ENCODE measurements around the gene MKRN1. TPM values are rescaled to one million over a fixed set of nuclear protein-coding genes. Genes with fewer than 3 reads are reported as not detected.

The MKRN1 gene
- polyA plus RNA-seq: 10 to 100 TPM; 35.5 to 38.1 TPM

- WGBS, 2 donors: 0 to 1% methylated on average over 60 to 71 of the region's 71 CpGs
- peak within 1 kb of the TSS; percentile 85 to 97 for H3K27ac ChIP-seq (ENCODE audit: low read depth in 2 of 2, low read length in 1 of 2)
- H3K4me3 ChIP-seq (ENCODE audit: low read depth in 1 of 2, low read length in 2 of 2): peak within 1 kb of the TSS; percentile 80 to 98
- no peaks in the 10 kb centered on the region for H3K36me3 ChIP-seq (ENCODE audit: control insufficient read depth in 2 of 2, insufficient read depth in 2 of 2, low read length in 1 of 2)
- H3K27me3 ChIP-seq (ENCODE audit: control insufficient read depth in 1 of 2, insufficient read depth in 2 of 2, low read length in 2 of 2): no peaks in the 10 kb centered on the region
- no peaks in the 10 kb centered on the region for H3K9me3 ChIP-seq (ENCODE audit: control insufficient read depth in 2 of 2, insufficient read depth in 1 of 2, low read depth in 1 of 2, low read length in 1 of 2)
- peaks cover 0 to 4% of the 10 kb centered on the region in 2 donors for H3K4me1 ChIP-seq (ENCODE audit: control insufficient read depth in 2 of 2, insufficient read depth in 2 of 2, low read length in 1 of 2)
Observed at GRCh38 chr7:140479062-140479738, at the start of gene MKRN1. Gene MKRN1, minus strand, starts transcription at chr7:140479505. Its CDS starts 161 bp downstream, at chr7:140479344.

- Histone ChIP-seq H3K36me3 (ENCODE audit: control insufficient read depth in 2 of 2, insufficient read depth in 2 of 2, low read length in 1 of 2) (no peaks in the 10 kb centered on the region), H3K27me3 (ENCODE audit: control insufficient read depth in 1 of 2, insufficient read depth in 2 of 2, low read length in 2 of 2) (no peaks in the 10 kb centered on the region), H3K4me3 (ENCODE audit: low read depth in 1 of 2, low read length in 2 of 2) (no peak overlapping the region), H3K9me3 (ENCODE audit: control insufficient read depth in 2 of 2, insufficient read depth in 1 of 2, low read depth in 1 of 2, low read length in 1 of 2) (no peaks in the 10 kb centered on the region), H3K27ac (ENCODE audit: low read depth in 2 of 2, low read length in 1 of 2) (no peak overlapping the region), H3K4me1 (ENCODE audit: control insufficient read depth in 2 of 2, insufficient read depth in 2 of 2, low read length in 1 of 2) (no peaks in the 10 kb centered on the region)
- 76 to 81% methylated on average over 31 of the region's 31 CpGs for WGBS, 2 donors
Observed at GRCh38 chr7:140526787-140527664, 47.7 kb upstream of the MKRN1 start.

GRCh38 chr7:140526214-140526613 lies 46.9 kb upstream of the MKRN1 start:
- Histone ChIP-seq H3K4me3 (ENCODE audit: low read depth in 1 of 2, low read length in 2 of 2) (no peak overlapping the region), H3K9me3 (ENCODE audit: control insufficient read depth in 2 of 2, insufficient read depth in 1 of 2, low read depth in 1 of 2, low read length in 1 of 2) (no peaks in the 10 kb centered on the region), H3K27me3 (ENCODE audit: control insufficient read depth in 1 of 2, insufficient read depth in 2 of 2, low read length in 2 of 2) (no peaks in the 10 kb centered on the region), H3K27ac (ENCODE audit: low read depth in 2 of 2, low read length in 1 of 2) (no peak overlapping the region), H3K36me3 (ENCODE audit: control insufficient read depth in 2 of 2, insufficient read depth in 2 of 2, low read length in 1 of 2) (no peaks in the 10 kb centered on the region), H3K4me1 (ENCODE audit: control insufficient read depth in 2 of 2, insufficient read depth in 2 of 2, low read length in 1 of 2) (no peaks in the 10 kb centered on the region)
- WGBS, 2 donors: 77 to 83% methylated on average over 9 of the region's 9 CpGs

GRCh38 chr7:140525743-140526142 lies 46.4 kb upstream of the MKRN1 start:
- WGBS, 2 donors: 59 to 76% methylated on average over 10 of the region's 10 CpGs

GRCh38 chr7:140521421-140521820 lies 42.1 kb upstream of the MKRN1 start:
- no peaks in the 10 kb centered on the region for H3K36me3 ChIP-seq (ENCODE audit: control insufficient read depth in 2 of 2, insufficient read depth in 2 of 2, low read length in 1 of 2)
- H3K4me3 ChIP-seq (ENCODE audit: low read depth in 1 of 2, low read length in 2 of 2): no peak overlapping the region
- WGBS, 2 donors: 89 to 94% methylated on average over 3 of the region's 3 CpGs
- H3K9me3 ChIP-seq (ENCODE audit: control insufficient read depth in 2 of 2, insufficient read depth in 1 of 2, low read depth in 1 of 2, low read length in 1 of 2): no peaks in the 10 kb centered on the region
- no peaks in the 10 kb centered on the region for H3K27me3 ChIP-seq (ENCODE audit: control insufficient read depth in 1 of 2, insufficient read depth in 2 of 2, low read length in 2 of 2)
- H3K4me1 ChIP-seq (ENCODE audit: control insufficient read depth in 2 of 2, insufficient read depth in 2 of 2, low read length in 1 of 2): peaks cover 0 to 3% of the 10 kb centered on the region in 2 donors
- H3K27ac ChIP-seq (ENCODE audit: low read depth in 2 of 2, low read length in 1 of 2): no peak overlapping the region

More at GRCh38 chr7:140525743-140526142, 46.4 kb upstream of the MKRN1 start:
- Histone ChIP-seq H3K4me3 (ENCODE audit: low read depth in 1 of 2, low read length in 2 of 2) (no peak overlapping the region), H3K27me3 (ENCODE audit: control insufficient read depth in 1 of 2, insufficient read depth in 2 of 2, low read length in 2 of 2) (no peaks in the 10 kb centered on the region), H3K9me3 (ENCODE audit: control insufficient read depth in 2 of 2, insufficient read depth in 1 of 2, low read depth in 1 of 2, low read length in 1 of 2) (no peaks in the 10 kb centered on the region), H3K36me3 (ENCODE audit: control insufficient read depth in 2 of 2, insufficient read depth in 2 of 2, low read length in 1 of 2) (no peaks in the 10 kb centered on the region), H3K27ac (ENCODE audit: low read depth in 2 of 2, low read length in 1 of 2) (no peak overlapping the region), H3K4me1 (ENCODE audit: control insufficient read depth in 2 of 2, insufficient read depth in 2 of 2, low read length in 1 of 2) (no peaks in the 10 kb centered on the region)

- WGBS, 2 donors: 53 to 63% methylated on average over 7 of the region's 7 CpGs
- H3K4me1 ChIP-seq (ENCODE audit: control insufficient read depth in 2 of 2, insufficient read depth in 2 of 2, low read length in 1 of 2): peaks cover 0 to 3% of the 10 kb centered on the region in 2 donors
- no peaks in the 10 kb centered on the region for H3K36me3 ChIP-seq (ENCODE audit: control insufficient read depth in 2 of 2, insufficient read depth in 2 of 2, low read length in 1 of 2)
- no peak overlapping the region for H3K4me3 ChIP-seq (ENCODE audit: low read depth in 1 of 2, low read length in 2 of 2)
- H3K27ac ChIP-seq (ENCODE audit: low read depth in 2 of 2, low read length in 1 of 2): peak overlapping the region; percentile 15 to 63
- no peaks in the 10 kb centered on the region for H3K27me3 ChIP-seq (ENCODE audit: control insufficient read depth in 1 of 2, insufficient read depth in 2 of 2, low read length in 2 of 2)
- H3K9me3 ChIP-seq (ENCODE audit: control insufficient read depth in 2 of 2, insufficient read depth in 1 of 2, low read depth in 1 of 2, low read length in 1 of 2): no peaks in the 10 kb centered on the region
Observed at GRCh38 chr7:140519007-140519399, 39.7 kb upstream of the MKRN1 start.

GRCh38 chr7:140518370-140519006 lies 39.2 kb upstream of the MKRN1 start:
- H3K36me3 ChIP-seq (ENCODE audit: control insufficient read depth in 2 of 2, insufficient read depth in 2 of 2, low read length in 1 of 2): no peaks in the 10 kb centered on the region
- H3K27ac ChIP-seq (ENCODE audit: low read depth in 2 of 2, low read length in 1 of 2): peak overlapping the region in 1 of 2 donors; percentile 15

GRCh38 chr7:140517546-140518369 lies 38.5 kb upstream of the MKRN1 start:
- Histone ChIP-seq H3K9me3 (ENCODE audit: control insufficient read depth in 2 of 2, insufficient read depth in 1 of 2, low read depth in 1 of 2, low read length in 1 of 2) (no peaks in the 10 kb centered on the region), H3K36me3 (ENCODE audit: control insufficient read depth in 2 of 2, insufficient read depth in 2 of 2, low read length in 1 of 2) (no peaks in the 10 kb centered on the region), H3K4me1 (ENCODE audit: control insufficient read depth in 2 of 2, insufficient read depth in 2 of 2, low read length in 1 of 2) (peaks cover 0 to 3% of the 10 kb centered on the region in 2 donors), H3K27ac (ENCODE audit: low read depth in 2 of 2, low read length in 1 of 2) (peak overlapping the region in 1 of 2 donors; percentile 1), H3K27me3 (ENCODE audit: control insufficient read depth in 1 of 2, insufficient read depth in 2 of 2, low read length in 2 of 2) (no peaks in the 10 kb centered on the region), H3K4me3 (ENCODE audit: low read depth in 1 of 2, low read length in 2 of 2) (no peak overlapping the region)
- WGBS, 2 donors: 48 to 51% methylated on average over 31 of the region's 31 CpGs

More at GRCh38 chr7:140518370-140519006, 39.2 kb upstream of the MKRN1 start:
- H3K4me1 ChIP-seq (ENCODE audit: control insufficient read depth in 2 of 2, insufficient read depth in 2 of 2, low read length in 1 of 2): peaks cover 0 to 3% of the 10 kb centered on the region in 2 donors
- H3K27me3 ChIP-seq (ENCODE audit: control insufficient read depth in 1 of 2, insufficient read depth in 2 of 2, low read length in 2 of 2): no peaks in the 10 kb centered on the region
- H3K9me3 ChIP-seq (ENCODE audit: control insufficient read depth in 2 of 2, insufficient read depth in 1 of 2, low read depth in 1 of 2, low read length in 1 of 2): no peaks in the 10 kb centered on the region
- H3K4me3 ChIP-seq (ENCODE audit: low read depth in 1 of 2, low read length in 2 of 2): no peak overlapping the region
- 85 to 87% methylated on average over 15 of the region's 15 CpGs for WGBS, 2 donors
